ENCODE results near the gene COL11A1.

Gene COL11A1

DNA sequence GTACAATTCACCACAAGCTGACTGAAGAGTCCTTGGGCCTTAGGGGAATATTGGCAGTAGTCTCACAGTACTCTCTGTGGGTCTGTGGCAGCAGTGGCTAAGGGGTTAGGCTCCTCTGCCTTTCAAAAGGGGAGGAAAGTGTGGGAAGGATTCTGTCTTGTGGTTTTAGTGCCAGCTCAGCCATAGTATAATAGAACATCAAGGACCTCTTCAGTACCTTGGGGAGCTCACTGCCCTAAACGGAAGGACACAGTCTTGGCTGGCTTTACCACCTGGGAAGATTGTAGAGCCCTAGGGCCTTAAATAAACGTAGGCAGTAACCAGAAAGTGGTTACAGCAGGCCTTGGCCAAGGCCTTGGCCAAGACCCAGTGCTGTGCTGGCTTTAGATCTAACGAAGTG lies 265.7 kb downstream of the COL11A1 start:
- no CpG with 5 or more reads among the region's 3 CpGs for WGBS (ENCODE audit: extremely low coverage, insufficient coverage, low lambda C conversion rate)
- no peaks in the 10 kb centered on the region for H3K79me1 ChIP-seq (ENCODE audit: low read length)
- H4K5ac ChIP-seq (ENCODE audit: low read length) = no peak overlapping the region
- H3K4me2 ChIP-seq (ENCODE audit: low read length) = no peak overlapping the region
- no peak overlapping the region for H3K23ac ChIP-seq (ENCODE audit: low read length)
- H3K36me3 ChIP-seq (ENCODE audit: control insufficient read depth, insufficient read depth, low read length) = no peaks in the 10 kb centered on the region
- H3K56ac ChIP-seq (ENCODE audit: low read length) = no peak overlapping the region
- H3K79me2 ChIP-seq (ENCODE audit: control insufficient read depth, insufficient read depth, low read length) = no peaks in the 10 kb centered on the region
- no peak overlapping the region for H4K8ac ChIP-seq (ENCODE audit: low read depth, low read length)
- H3K27ac ChIP-seq (ENCODE audit: low read depth, low read length) = no peak overlapping the region
- DNase-seq = peak; percentile 7
- no peak overlapping the region for H2AK5ac ChIP-seq (ENCODE audit: low read length)
- no peak overlapping the region for H2BK15ac ChIP-seq (replicated peaks; ENCODE audit: low read depth)
- no peaks in the 10 kb centered on the region for H3K4me1 ChIP-seq (ENCODE audit: control insufficient read depth, low read depth, low read length)
- no peak overlapping the region for H3K9ac ChIP-seq (ENCODE audit: low read length)
- H2BK120ac ChIP-seq (ENCODE audit: low read depth, low read length) = no peak overlapping the region
- H2BK5ac ChIP-seq (ENCODE audit: low read length) = no peak overlapping the region
- no peaks in the 10 kb centered on the region for H3K27me3 ChIP-seq (ENCODE audit: insufficient read depth, low read length, poor library complexity)
- H3K4me3 ChIP-seq (ENCODE audit: low read length) = no peak overlapping the region
- H3K4ac ChIP-seq (ENCODE audit: low read depth, low read length) = no peak overlapping the region
- H3K18ac ChIP-seq (ENCODE audit: low read length) = no peak overlapping the region

DNA sequence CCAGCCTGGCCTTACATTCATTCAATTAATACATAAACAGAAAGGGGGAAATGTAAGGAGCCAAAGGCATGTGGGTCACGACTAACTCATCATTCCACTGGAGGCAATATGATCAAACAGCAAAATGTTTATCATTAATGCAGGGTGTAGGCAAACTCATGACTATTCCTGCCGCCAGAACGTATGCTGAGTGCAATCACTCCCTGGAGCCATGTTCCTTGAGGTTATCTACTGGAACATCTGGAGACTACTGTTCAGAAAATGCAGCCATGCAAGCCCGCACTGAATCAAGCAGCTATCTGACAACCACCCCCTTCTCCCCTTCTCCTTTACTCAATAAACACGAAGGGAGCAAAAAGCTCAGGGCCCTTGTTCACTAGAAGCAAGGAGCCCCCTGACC lies 267.6 kb downstream of the COL11A1 start:
- H2BK15ac ChIP-seq (replicated peaks; ENCODE audit: low read depth) = no peak overlapping the region
- no peaks in the 10 kb centered on the region for H3K36me3 ChIP-seq (ENCODE audit: control insufficient read depth, insufficient read depth, low read length)
- H2BK120ac ChIP-seq (ENCODE audit: low read depth, low read length) = no peak overlapping the region
- H3K79me2 ChIP-seq (ENCODE audit: control insufficient read depth, insufficient read depth, low read length) = no peaks in the 10 kb centered on the region
- H3K18ac ChIP-seq (ENCODE audit: low read length) = no peak overlapping the region
- H3K56ac ChIP-seq (ENCODE audit: low read length) = no peak overlapping the region
- H3K4me2 ChIP-seq (ENCODE audit: low read length) = no peak overlapping the region
- no peak for DNase-seq
- no peak overlapping the region for H3K27ac ChIP-seq (ENCODE audit: low read depth, low read length)
- H3K4ac ChIP-seq (ENCODE audit: low read depth, low read length) = no peak overlapping the region
- no peak overlapping the region for H4K5ac ChIP-seq (ENCODE audit: low read length)
- H3K9ac ChIP-seq (ENCODE audit: low read length) = no peak overlapping the region
- H3K4me3 ChIP-seq (ENCODE audit: low read length) = no peak overlapping the region
- WGBS (ENCODE audit: extremely low coverage, insufficient coverage, low lambda C conversion rate) = no CpG with 5 or more reads among the region's 5 CpGs
- no peak overlapping the region for H3K23ac ChIP-seq (ENCODE audit: low read length)
- H4K8ac ChIP-seq (ENCODE audit: low read depth, low read length) = no peak overlapping the region
- no peaks in the 10 kb centered on the region for H3K4me1 ChIP-seq (ENCODE audit: control insufficient read depth, low read depth, low read length)
- H3K27me3 ChIP-seq (ENCODE audit: insufficient read depth, low read length, poor library complexity) = no peaks in the 10 kb centered on the region
- no peak overlapping the region for H2AK5ac ChIP-seq (ENCODE audit: low read length)
- no peaks in the 10 kb centered on the region for H3K79me1 ChIP-seq (ENCODE audit: low read length)
- H2BK5ac ChIP-seq (ENCODE audit: low read length) = no peak overlapping the region

DNA sequence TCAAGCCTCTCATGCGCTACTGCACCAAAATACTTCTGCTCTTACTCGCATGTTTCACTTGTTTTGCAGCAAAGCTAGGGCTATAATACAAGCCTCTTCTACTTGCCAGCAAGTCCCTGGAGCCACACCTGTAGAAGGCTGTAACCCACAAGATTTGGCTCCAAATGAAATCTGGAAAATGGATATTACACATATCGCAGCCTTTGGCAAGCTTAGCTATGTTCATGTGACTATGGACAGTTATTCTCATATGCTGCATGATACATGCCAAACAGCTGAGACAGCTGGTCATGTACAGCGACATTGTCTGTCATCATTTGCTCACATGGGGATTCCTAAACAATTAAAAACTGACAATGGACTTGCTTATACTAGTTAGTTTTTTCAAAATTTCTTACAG lies 270.3 kb downstream of the COL11A1 start:
- no peak overlapping the region for H3K4ac ChIP-seq (ENCODE audit: low read depth, low read length)
- no peak overlapping the region for H4K5ac ChIP-seq (ENCODE audit: low read length)
- H3K4me1 ChIP-seq (ENCODE audit: control insufficient read depth, low read depth, low read length) = no peaks in the 10 kb centered on the region
- H3K79me1 ChIP-seq (ENCODE audit: low read length) = no peaks in the 10 kb centered on the region
- H3K27me3 ChIP-seq (ENCODE audit: insufficient read depth, low read length, poor library complexity) = no peaks in the 10 kb centered on the region
- H3K4me3 ChIP-seq (ENCODE audit: low read length) = no peak overlapping the region
- no CpG with 5 or more reads among the region's 4 CpGs for WGBS (ENCODE audit: extremely low coverage, insufficient coverage, low lambda C conversion rate)
- no peak overlapping the region for H2BK15ac ChIP-seq (replicated peaks; ENCODE audit: low read depth)
- no peak for DNase-seq
- H3K4me2 ChIP-seq (ENCODE audit: low read length) = no peak overlapping the region
- H3K36me3 ChIP-seq (ENCODE audit: control insufficient read depth, insufficient read depth, low read length) = no peaks in the 10 kb centered on the region
- H4K8ac ChIP-seq (ENCODE audit: low read depth, low read length) = no peak overlapping the region
- H3K56ac ChIP-seq (ENCODE audit: low read length) = no peak overlapping the region
- H3K23ac ChIP-seq (ENCODE audit: low read length) = no peak overlapping the region
- no peak overlapping the region for H2BK120ac ChIP-seq (ENCODE audit: low read depth, low read length)
- H2AK5ac ChIP-seq (ENCODE audit: low read length) = no peak overlapping the region
- H3K9ac ChIP-seq (ENCODE audit: low read length) = no peak overlapping the region
- no peak overlapping the region for H3K27ac ChIP-seq (ENCODE audit: low read depth, low read length)
- H3K79me2 ChIP-seq (ENCODE audit: control insufficient read depth, insufficient read depth, low read length) = no peaks in the 10 kb centered on the region
- H3K18ac ChIP-seq (ENCODE audit: low read length) = no peak overlapping the region
- no peak overlapping the region for H2BK5ac ChIP-seq (ENCODE audit: low read length)

DNA sequence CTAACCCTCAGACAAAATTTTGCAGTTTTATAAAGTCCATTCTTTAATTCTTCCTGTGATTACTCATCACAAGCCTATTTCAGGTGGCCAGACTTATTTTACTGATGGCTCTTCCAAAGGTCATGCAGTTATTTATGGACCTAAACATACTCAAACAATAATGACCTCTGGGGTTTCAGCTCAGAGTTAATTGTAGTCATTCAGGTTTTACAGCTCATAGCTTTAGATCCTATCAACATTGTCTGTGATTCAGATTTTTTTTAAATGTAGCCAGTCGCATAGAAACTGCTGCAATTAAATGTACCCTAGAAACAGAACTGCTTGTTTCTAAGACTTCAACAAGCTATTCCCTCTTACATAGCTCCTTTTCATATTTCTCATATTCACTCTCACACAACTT lies 270.8 kb downstream of the COL11A1 start:
- Histone ChIP-seq H2AK5ac (ENCODE audit: low read length) (no peak overlapping the region), H3K4me1 (ENCODE audit: control insufficient read depth, low read depth, low read length) (no peaks in the 10 kb centered on the region), H3K9ac (ENCODE audit: low read length) (no peak overlapping the region), H3K36me3 (ENCODE audit: control insufficient read depth, insufficient read depth, low read length) (no peaks in the 10 kb centered on the region), H3K79me1 (ENCODE audit: low read length) (no peaks in the 10 kb centered on the region), H3K56ac (ENCODE audit: low read length) (no peak overlapping the region), H4K8ac (ENCODE audit: low read depth, low read length) (no peak overlapping the region), H3K4ac (ENCODE audit: low read depth, low read length) (no peak overlapping the region), H3K18ac (ENCODE audit: low read length) (no peak overlapping the region), H2BK5ac (ENCODE audit: low read length) (no peak overlapping the region), H3K23ac (ENCODE audit: low read length) (no peak overlapping the region), H2BK120ac (ENCODE audit: low read depth, low read length) (no peak overlapping the region), H4K5ac (ENCODE audit: low read length) (no peak overlapping the region), H2BK15ac (replicated peaks; ENCODE audit: low read depth) (no peak overlapping the region), H3K27me3 (ENCODE audit: insufficient read depth, low read length, poor library complexity) (no peaks in the 10 kb centered on the region), H3K4me3 (ENCODE audit: low read length) (no peak overlapping the region), H3K27ac (ENCODE audit: low read depth, low read length) (no peak overlapping the region), H3K79me2 (ENCODE audit: control insufficient read depth, insufficient read depth, low read length) (no peaks in the 10 kb centered on the region), H3K4me2 (ENCODE audit: low read length) (no peak overlapping the region)
- no peak for DNase-seq
- no CpG with 5 or more reads among the region's 1 CpG for WGBS (ENCODE audit: extremely low coverage, insufficient coverage, low lambda C conversion rate)

DNA sequence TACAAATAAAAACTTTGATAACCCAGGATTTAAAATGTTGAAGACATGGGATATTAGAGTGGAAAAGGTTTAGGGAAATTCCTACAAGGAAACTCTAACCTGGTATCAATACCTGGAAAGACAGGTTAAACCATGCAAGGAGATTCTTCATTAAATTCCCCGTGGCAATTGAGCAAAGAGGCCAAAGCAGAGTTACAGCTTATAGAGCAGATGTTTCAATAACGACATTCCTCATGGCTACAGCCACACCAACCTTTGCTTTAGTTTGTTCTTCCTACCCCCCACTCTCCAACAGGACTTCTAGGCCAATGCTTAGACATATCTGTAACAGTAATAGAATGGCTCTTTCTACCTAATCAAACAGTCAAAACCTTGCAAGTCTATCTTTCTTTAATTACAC lies 271.3 kb downstream of the COL11A1 start:
- H3K27me3 ChIP-seq (ENCODE audit: insufficient read depth, low read length, poor library complexity) = no peaks in the 10 kb centered on the region
- H3K4me3 ChIP-seq (ENCODE audit: low read length) = no peak overlapping the region
- H3K36me3 ChIP-seq (ENCODE audit: control insufficient read depth, insufficient read depth, low read length) = no peaks in the 10 kb centered on the region
- no peak overlapping the region for H3K23ac ChIP-seq (ENCODE audit: low read length)
- H3K4ac ChIP-seq (ENCODE audit: low read depth, low read length) = no peak overlapping the region
- no peak overlapping the region for H3K56ac ChIP-seq (ENCODE audit: low read length)
- H4K8ac ChIP-seq (ENCODE audit: low read depth, low read length) = no peak overlapping the region
- H3K4me2 ChIP-seq (ENCODE audit: low read length) = no peak overlapping the region
- no peak overlapping the region for H3K18ac ChIP-seq (ENCODE audit: low read length)
- H2BK120ac ChIP-seq (ENCODE audit: low read depth, low read length) = no peak overlapping the region
- no peak overlapping the region for H3K9ac ChIP-seq (ENCODE audit: low read length)
- H2BK5ac ChIP-seq (ENCODE audit: low read length) = no peak overlapping the region
- WGBS (ENCODE audit: extremely low coverage, insufficient coverage, low lambda C conversion rate) = no CpG with 5 or more reads among the region's 2 CpGs
- H2BK15ac ChIP-seq (replicated peaks; ENCODE audit: low read depth) = no peak overlapping the region
- no peaks in the 10 kb centered on the region for H3K4me1 ChIP-seq (ENCODE audit: control insufficient read depth, low read depth, low read length)
- H3K79me1 ChIP-seq (ENCODE audit: low read length) = no peaks in the 10 kb centered on the region
- no peak for DNase-seq
- H3K79me2 ChIP-seq (ENCODE audit: control insufficient read depth, insufficient read depth, low read length) = no peaks in the 10 kb centered on the region
- H2AK5ac ChIP-seq (ENCODE audit: low read length) = no peak overlapping the region
- H4K5ac ChIP-seq (ENCODE audit: low read length) = no peak overlapping the region
- H3K27ac ChIP-seq (ENCODE audit: low read depth, low read length) = no peak overlapping the region

DNA sequence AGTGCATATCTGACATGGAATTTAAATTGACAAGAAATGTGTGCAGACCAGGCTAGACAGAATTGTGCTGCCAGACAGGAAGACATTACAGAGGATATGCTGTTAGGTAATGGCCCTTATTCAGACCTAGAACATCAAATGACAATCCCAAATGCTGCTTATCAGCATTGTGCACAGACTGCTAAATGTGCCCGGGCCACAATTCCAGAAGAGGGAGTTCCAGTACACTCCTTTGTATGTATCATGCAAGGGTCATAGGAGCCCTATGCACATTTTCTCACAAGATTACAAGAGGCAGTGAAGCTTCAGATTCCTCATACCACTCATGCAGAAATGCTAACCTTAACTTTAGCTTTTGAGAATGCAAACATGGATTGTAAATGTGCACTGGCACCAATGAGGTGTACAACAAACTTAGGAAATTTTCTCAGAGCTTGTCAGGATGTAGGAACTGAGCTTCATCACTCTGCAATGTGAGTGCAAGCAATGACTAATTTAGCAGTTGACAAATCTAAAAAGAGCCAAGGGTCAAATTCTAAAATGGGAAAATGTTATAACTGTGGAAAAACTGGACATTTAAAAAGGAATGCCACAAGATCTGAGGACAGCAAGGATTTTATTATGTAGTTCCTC lies 273.5 kb downstream of the COL11A1 start:
- Histone ChIP-seq H2BK15ac (replicated peaks; ENCODE audit: low read depth) (no peak overlapping the region), H3K23ac (ENCODE audit: low read length) (no peak overlapping the region), H3K36me3 (ENCODE audit: control insufficient read depth, insufficient read depth, low read length) (no peaks in the 10 kb centered on the region), H3K79me1 (ENCODE audit: low read length) (no peaks in the 10 kb centered on the region), H3K18ac (ENCODE audit: low read length) (no peak overlapping the region), H3K27ac (ENCODE audit: low read depth, low read length) (no peak overlapping the region), H3K56ac (ENCODE audit: low read length) (no peak overlapping the region), H2BK5ac (ENCODE audit: low read length) (no peak overlapping the region), H4K8ac (ENCODE audit: low read depth, low read length) (no peak overlapping the region), H2BK120ac (ENCODE audit: low read depth, low read length) (no peak overlapping the region), H4K5ac (ENCODE audit: low read length) (no peak overlapping the region), H2AK5ac (ENCODE audit: low read length) (no peak overlapping the region), H3K4me3 (ENCODE audit: low read length) (no peak overlapping the region), H3K79me2 (ENCODE audit: control insufficient read depth, insufficient read depth, low read length) (no peaks in the 10 kb centered on the region), H3K27me3 (ENCODE audit: insufficient read depth, low read length, poor library complexity) (no peaks in the 10 kb centered on the region), H3K9ac (ENCODE audit: low read length) (no peak overlapping the region), H3K4me1 (ENCODE audit: control insufficient read depth, low read depth, low read length) (no peaks in the 10 kb centered on the region), H3K4ac (ENCODE audit: low read depth, low read length) (no peak overlapping the region), H3K4me2 (ENCODE audit: low read length) (no peak overlapping the region)
- no CpG with 5 or more reads among the region's 1 CpG for WGBS (ENCODE audit: extremely low coverage, insufficient coverage, low lambda C conversion rate)
- DNase-seq = no peak

Data from mesendoderm (in vitro differentiated cells).